IPS DF 4.7 (cell line): ENCODE measurements around the gene DDT.
"Not testable (repeated sequence)": the region's sequence is repeated elsewhere in the genome, so short reads cannot be mapped to it uniquely, and the experiment has no call there.

Experiments
- DNase-seq: peaks from one replicate; pipeline ENCODE4 v3.0.0-alpha.2; 2013; ENCODE audit warnings: low spot score; ENCODE audit errors: extremely low read depth

Gene DDT

DNA sequence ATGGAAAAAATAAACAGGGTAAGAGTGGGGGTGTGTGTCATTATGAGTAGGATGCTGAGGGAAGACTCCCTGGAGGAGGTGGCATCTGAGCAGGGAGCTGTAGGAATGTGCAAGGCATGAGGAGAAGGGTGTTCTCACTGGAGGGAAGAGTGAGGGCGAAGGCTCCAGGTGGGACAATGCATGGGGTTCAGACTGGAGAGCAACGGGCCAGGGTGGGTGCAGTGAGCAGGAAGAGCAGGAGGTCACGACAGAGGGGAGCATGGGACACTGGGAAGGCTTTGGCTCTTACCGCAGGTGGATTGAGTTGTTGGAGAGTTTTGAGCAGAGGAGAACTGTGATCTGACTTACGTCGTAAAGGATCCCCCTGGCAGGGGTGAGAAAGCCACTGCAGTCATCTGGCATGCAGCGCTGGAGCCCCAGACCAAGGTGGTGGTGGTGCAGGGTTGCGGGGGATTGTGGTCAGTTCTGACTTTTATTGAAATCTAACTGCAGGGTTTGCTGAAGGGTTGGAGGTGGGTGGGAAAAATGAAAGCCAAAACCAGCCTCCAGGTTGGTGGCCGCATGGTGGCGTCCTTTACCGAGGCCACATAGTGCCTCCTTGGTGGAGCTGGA is 21.3 kb downstream of the DDT start:
- DNase-seq: not testable (repeated sequence)

DNA sequence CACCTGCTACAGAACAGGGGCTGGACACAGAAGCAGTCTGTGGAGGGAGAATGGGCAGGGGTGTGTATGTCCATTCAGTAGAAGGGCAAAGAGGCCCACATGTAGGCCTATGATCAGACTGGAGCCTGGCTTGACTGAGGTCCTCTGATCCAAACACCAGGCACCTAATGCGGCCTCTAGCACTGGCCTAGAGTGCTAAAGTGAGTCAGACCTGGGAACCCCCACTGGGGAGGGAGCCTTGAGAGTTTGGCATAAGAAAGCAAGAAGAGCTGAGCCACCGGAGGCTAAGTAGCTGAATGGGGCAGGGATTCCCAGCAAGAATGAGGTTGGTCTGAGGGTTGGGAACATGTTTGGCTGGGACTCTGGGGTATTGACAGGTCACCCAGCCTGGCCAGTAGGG is 22.9 kb downstream of the DDT start:
- not testable (repeated sequence) for DNase-seq

DNA sequence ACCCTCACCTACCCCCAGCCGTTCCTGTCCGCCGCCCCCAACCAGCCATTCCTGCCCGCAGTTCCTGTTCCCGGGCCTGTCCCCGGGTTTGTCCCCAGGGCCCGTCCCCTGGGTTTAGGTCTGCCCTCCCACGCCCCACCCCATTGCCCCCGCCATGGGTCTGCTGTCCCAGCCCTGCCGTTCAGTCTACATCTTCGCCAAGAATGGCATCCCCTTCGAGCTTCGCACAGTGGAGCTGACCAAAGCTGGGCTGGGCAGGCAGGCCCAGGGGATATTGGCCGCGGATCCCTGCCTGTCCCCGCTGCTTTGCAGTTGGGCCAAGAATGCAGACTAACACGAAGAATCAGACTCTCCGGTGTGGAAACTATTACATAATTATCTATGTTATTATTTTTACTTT is 24.5 kb downstream of the DDT start:
- DNase-seq: not testable (repeated sequence)

DNA sequence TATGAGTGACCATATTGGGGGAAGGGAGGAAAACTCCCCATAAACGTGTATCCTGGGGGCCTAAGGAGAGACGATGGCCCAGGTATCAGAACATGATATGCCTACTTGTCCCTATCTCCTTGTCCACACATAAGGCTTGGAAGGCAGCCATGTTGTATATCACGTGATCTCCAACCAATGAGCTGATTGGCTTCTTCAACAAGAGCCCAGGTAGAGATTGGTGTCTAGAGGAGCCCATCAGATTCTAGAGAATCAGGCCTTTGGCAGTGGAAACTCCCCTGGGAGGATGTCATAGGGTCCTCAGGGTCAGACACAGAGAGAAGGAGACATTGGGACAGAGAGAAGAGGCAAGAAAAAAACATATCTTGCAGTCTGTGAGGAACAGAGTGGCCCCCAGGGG is 26.9 kb downstream of the DDT start:
- not testable (repeated sequence) for DNase-seq

DNA sequence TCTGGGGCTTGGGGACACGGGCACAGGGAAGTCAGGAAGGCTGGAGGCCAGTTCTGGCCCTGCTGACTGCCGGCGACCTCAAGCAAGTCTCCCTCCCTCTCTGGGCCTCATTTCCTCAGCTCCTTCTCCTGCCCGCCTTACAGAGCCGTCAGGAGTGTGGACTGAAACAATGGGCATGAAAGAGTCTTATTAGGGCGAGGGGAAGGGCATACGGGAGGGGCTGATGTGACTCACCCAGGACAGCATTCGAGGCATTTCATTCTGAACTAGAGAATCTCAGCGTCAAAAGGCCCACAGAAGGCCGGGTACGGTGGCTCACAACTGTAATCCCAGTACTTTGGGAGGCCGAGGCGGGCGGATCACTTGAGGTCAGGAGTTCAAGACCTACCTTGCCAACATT is 34.1 kb downstream of the DDT start:
- not testable (repeated sequence) for DNase-seq

DNA sequence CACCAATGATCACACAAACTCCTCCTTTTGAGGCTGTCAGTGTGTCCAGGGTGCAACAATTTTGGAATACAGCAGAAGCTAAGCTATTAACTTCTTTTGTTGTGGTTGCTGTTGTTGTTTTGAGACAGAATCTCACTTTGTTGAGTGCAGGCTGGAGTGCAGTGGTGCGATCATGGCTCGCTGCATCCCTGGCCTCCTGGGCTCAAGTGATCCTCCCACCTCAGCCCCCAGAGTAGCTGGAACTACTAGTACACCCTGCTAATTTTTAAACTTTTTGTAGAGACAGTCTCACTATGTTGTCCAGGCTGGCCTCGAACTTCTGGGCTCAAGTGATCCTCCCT is 35.3 kb downstream of the DDT start:
- DNase-seq: no peak

DNA sequence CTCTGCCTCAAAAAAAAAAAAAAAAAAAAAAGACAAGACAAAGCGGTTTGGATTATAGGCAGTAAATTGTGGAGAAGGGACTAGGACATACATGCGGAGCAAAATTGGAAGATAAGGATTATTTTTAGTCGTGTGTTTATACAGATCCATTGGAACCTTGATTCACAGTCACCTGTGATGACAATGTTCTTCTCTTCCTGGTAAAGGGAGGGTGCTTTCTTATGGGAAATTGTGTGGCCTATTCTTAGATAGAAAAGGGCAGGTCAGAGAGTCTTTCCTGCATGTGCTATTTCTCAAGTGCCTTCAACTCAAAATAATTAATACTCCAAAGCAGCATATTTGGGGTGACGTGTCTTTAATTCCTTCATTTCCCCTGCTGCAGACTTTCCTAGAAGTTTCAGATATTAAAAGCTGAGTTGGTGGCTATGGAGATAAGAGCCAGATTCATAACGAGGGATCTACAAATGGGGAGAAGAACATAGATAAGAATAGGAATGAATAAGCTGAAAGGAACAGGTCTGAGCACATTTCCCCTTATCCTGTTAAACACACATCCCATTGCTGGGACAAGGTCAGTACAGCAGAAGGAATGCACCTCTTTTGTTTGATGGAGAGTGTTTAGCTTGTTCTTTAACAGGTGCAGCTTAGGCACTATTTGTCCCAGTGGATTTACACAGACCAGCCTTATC is 35.8 kb downstream of the DDT start:
- DNase-seq: no peak

DNA sequence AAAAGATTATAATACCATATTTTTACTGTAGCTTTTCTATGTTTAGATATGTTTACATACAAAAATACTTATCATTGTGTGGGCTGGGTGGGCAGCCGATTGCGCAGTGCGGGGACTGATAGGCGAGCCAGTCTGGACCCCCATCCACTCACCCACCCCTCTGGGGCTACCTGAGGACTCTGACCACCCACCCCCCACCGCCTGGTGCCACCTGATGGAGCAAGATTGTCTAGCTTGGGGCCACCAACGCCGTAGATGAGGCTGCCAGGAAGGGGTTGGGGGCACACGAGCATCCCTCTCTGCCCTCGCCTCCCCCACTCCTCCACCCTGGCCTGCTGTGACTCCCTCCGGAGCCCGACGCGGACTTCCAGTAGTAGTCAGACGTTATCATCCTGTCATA is 47.7 kb downstream of the DDT start:
- no peak for DNase-seq

DNA sequence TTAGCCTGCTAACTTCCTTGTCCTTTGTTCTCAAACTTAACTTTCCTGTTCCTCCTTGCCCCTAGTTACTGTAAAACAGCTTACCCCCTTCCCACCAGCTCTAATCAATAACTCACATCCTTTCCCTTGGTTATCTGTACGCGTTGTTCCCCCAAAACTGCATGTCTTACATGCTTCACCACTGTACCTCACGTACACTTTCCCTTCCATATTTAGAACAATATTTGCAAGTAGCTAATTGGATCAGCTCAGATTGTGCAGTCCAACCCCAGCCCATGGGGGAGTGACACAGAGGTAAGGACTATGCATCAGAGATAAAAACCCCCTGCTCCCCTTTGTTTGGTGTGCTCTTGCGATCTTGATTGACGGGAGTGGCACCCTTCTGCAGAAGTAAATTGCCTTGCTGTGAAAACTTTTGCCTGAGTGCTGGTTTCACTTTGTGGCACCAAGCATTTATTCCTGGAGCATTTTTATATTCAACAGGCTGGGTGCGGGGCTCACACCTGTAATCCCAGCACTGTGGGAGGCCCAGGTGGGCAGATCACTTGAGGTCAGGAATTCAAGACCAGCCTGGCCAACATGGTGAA is 49.1 kb downstream of the DDT start:
- no peak for DNase-seq

DNA sequence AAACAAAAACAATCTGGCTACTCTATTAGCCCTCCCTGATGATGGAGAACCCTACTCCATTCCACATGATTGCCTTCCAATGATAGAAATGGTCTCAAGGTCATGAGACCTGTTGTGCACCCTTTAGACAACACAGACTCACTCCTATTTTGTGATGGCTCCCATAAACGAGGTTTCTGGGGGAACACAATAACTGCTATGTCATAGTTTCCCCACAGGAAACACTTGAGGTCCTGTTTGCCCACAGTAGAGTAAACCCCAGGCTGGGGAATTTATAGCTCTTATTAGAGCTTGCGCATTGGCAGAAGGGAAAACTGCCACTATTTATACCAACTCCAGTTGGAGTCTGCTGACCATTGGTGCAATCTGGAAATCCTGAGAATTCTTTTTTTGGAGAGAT is 51.3 kb downstream of the DDT start:
- no peak for DNase-seq

DNA sequence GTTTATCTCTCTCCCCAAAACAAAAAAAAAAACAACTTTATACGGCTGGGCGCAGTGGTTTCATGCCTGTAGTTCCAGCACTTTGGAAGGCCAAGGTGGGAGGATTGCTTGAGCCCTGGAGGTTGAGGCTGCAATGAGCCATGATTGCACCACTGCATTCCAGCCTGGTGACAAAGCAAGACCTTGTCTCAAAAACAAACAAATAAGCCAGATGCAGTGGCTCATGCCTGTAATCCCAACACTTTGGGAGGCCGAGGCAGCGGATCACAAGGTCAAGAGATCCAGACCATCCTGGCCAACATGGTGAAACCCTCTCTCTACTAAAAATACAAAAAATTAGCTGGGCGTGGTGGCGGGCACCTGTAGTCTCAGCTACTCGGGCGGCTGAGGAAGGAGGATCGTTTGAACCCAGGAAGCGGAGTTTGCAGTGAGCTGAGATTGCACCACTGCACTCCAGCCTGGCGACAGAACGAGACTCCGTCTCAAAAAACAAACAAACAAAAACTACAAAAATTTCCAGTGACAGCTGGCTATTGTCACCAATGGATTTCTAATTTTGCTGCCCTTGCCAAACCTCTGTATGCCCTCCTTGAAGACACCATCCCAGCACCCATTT is 52.5 kb downstream of the DDT start:
- DNase-seq: not testable (repeated sequence)
